Osteocyte (in vitro differentiated cells): ENCODE data around the gene ASIC1. TPM values are rescaled to one million over a fixed set of nuclear protein-coding genes. Genes with fewer than 3 reads are reported as not detected.

ENCODE experiments used
- DNase-seq: peaks from one replicate; pipeline ENCODE4 v3.0.0; 2021; ENCODE audit warnings: mixed read lengths; ENCODE audit not compliant: unreplicated experiment; ENCODE audit errors: extremely low spot score
- H3K27ac Mint-ChIP-seq: one replicate; pipeline ENCODE4 v1.8.0; 2021; ENCODE audit warnings: mild to moderate bottlenecking, mixed read lengths; ENCODE audit not compliant: unreplicated experiment
- H3K27me3 Mint-ChIP-seq: one replicate; pipeline ENCODE4 v1.8.0; 2021; ENCODE audit warnings: mixed read lengths; ENCODE audit not compliant: unreplicated experiment
- H3K36me3 Mint-ChIP-seq: one replicate; pipeline ENCODE4 v1.8.0; 2021; ENCODE audit warnings: mixed read lengths; ENCODE audit not compliant: unreplicated experiment
- H3K4me1 Mint-ChIP-seq: one replicate; pipeline ENCODE4 v1.8.0; 2021; ENCODE audit warnings: mixed read lengths; ENCODE audit not compliant: unreplicated experiment
- H3K4me3 Mint-ChIP-seq: one replicate; pipeline ENCODE4 v1.8.0; 2021; ENCODE audit warnings: mild to moderate bottlenecking, moderate library complexity, mixed read lengths; ENCODE audit not compliant: unreplicated experiment
- H3K9me3 Mint-ChIP-seq: one replicate; pipeline ENCODE4 v1.8.0; 2021; ENCODE audit warnings: mixed read lengths; ENCODE audit not compliant: unreplicated experiment
- total RNA-seq: library from RNA; stranded (reverse); gene quantifications from 2 replicates; pipeline ENCODE4 v1.2.1, GENCODE V29; 2021
- TF ChIP-seq, protein P1 (sequence below): fragments of 200-600 bp; sonication (generic); IDR thresholded peaks from 2 replicates; pipeline ENCODE4 v1.5.0; 2021; ENCODE audit warnings: antibody characterized with exemption, mild to moderate bottlenecking, moderate library complexity

Gene ASIC1
- total RNA-seq, 1 donor from 2014 or later: 2.1 TPM

- peaks cover 11% of the 10 kb centered on the region for H3K4me1 Mint-ChIP-seq
- peaks cover 32% of the 10 kb centered on the region for H3K36me3 Mint-ChIP-seq
- DNase-seq: no peak
- TF ChIP-seq, protein P1, sequence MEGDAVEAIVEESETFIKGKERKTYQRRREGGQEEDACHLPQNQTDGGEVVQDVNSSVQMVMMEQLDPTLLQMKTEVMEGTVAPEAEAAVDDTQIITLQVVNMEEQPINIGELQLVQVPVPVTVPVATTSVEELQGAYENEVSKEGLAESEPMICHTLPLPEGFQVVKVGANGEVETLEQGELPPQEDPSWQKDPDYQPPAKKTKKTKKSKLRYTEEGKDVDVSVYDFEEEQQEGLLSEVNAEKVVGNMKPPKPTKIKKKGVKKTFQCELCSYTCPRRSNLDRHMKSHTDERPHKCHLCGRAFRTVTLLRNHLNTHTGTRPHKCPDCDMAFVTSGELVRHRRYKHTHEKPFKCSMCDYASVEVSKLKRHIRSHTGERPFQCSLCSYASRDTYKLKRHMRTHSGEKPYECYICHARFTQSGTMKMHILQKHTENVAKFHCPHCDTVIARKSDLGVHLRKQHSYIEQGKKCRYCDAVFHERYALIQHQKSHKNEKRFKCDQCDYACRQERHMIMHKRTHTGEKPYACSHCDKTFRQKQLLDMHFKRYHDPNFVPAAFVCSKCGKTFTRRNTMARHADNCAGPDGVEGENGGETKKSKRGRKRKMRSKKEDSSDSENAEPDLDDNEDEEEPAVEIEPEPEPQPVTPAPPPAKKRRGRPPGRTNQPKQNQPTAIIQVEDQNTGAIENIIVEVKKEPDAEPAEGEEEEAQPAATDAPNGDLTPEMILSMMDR: peak; percentile 69
- no peaks in the 10 kb centered on the region for H3K9me3 Mint-ChIP-seq
- H3K27ac Mint-ChIP-seq: peak overlapping the region; percentile 63
- H3K4me3 Mint-ChIP-seq: no peak overlapping the region
- no peaks in the 10 kb centered on the region for H3K27me3 Mint-ChIP-seq
These were observed 75.2 kb downstream of the ASIC1 start for GRCh38 chr12:50132505-50133135.

Other genes with a start within 250 kb of the ASIC1 start
- gene NCKAP5L, start 229.2 kb upstream of the ASIC1 start, total RNA-seq: 39.1 and 42.4 TPM in 2 replicates
- 4.2 and 5.3 TPM in 2 replicates for gene BCDIN3D, start 214.5 kb upstream of the ASIC1 start, total RNA-seq
- 1.4 and 1.5 TPM in 2 replicates for gene FAIM2, start 153.7 kb upstream of the ASIC1 start, total RNA-seq
- gene AQP2, start 106.9 kb upstream of the ASIC1 start, total RNA-seq: not detected in 2 replicates
- 0.24 and 0.46 TPM in 2 replicates for gene AQP5, start 95.7 kb upstream of the ASIC1 start, total RNA-seq
- not detected in 2 replicates for gene AQP6, start 84.6 kb upstream of the ASIC1 start, total RNA-seq
- 25.9 and 28.3 TPM in 2 replicates for gene RACGAP1, start 32.1 kb upstream of the ASIC1 start, total RNA-seq
- gene SMARCD1, start 27.7 kb downstream of the ASIC1 start, total RNA-seq: 61.4 and 66.7 TPM in 2 replicates
- gene GPD1, start 46.4 kb downstream of the ASIC1 start, total RNA-seq: 0.43 TPM in 1 of 2 replicates, not detected in the other
- 41.5 and 54.9 TPM in 2 replicates for gene COX14, start 54.6 kb downstream of the ASIC1 start, total RNA-seq
- 72.3 and 78.6 TPM in 2 replicates for gene CERS5, start 109.8 kb downstream of the ASIC1 start, total RNA-seq
- gene LIMA1, start 225.9 kb downstream of the ASIC1 start, total RNA-seq: 96.6 and 98.5 TPM in 2 replicates